IPS-NIHi7 (cell line): ENCODE results near the gene MOB3B.

Experiments used
- DNase-seq: peaks from one replicate; pipeline ENCODE4 v3.0.0; 2012; ENCODE audit warnings: mixed read lengths; ENCODE audit errors: extremely low spot score

MOB3B gene

GRCh38 chr9:27291292-27291691, 238.3 kb downstream of the MOB3B start:
- DNase-seq: no peak

- no peak for DNase-seq
These were observed 247.3 kb downstream of the MOB3B start for GRCh38 chr9:27282269-27282668.

DNA sequence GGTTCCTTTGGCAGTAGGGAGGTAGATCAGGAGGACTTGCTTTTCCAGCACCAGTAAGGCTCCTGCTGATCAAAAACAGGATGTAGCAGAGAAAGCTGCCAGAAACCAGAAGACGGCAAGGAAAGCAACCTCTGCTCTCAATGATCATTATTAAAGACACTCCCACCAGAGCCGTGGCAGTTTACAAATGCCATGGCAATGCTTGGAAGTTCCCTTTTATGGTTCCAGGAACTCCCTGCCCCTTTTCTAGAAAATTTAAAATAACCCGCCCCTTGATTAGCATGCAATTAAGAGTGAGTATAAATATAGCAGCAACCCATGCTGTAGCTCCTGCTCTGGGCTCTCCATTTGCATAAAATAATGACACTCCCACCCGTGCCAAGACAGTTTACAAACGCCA, 248.8 kb downstream of the MOB3B start:
- DNase-seq: no peak

DNA sequence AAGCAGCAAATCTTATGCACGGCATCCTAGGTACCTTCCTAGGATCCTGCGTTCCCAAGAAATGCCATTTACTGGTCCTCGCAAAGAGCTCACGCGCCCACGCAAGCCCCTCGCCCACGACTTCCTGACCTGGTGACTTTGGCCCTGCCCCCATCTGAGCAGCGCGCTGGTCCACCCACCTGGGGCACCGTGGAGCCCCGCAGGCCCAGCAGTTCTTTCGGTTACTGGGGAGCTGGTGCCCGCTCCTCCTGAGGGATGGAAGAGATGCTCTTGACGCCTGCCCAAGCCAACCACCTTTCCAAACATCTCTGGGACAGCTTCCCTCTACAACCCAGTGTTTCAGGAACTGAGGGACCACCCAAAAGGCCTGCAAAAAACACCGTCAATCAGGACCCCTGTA, 249.4 kb downstream of the MOB3B start:
- no peak for DNase-seq

DNA sequence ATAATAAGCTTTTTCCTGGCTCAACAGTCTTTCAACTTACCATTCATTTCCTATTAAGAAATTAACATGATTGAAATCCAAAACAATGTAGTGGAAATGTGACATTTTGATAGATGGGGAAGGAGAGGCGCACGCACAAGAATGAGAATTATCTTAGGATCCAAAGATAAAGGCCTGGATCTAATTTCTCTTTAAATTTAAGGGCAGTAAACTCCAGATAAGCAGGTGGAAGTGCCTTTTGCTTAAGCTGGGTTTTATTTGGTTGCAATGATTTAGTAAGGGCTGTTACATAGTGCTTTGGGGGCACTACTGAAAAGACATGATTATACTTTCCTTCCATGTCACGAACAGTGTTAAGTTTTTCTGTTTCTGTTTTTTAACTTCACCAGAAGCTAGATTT, 250.0 kb downstream of the MOB3B start:
- no peak for DNase-seq

- no peak for DNase-seq
These were observed 251.2 kb downstream of the MOB3B start for GRCh38 chr9:27278374-27278773.

GRCh38 chr9:27276193-27277030, 253.2 kb downstream of the MOB3B start:
- DNase-seq: peak; percentile 58
